Gastroesophageal sphincter (tissue), 3 donors: ENCODE data around the gene ADAM19.

Experiments
- EP300 ChIP-seq: sonication (generic); formaldehyde crosslinking; IDR thresholded peaks from one replicate; pipeline ENCODE4 v1.6.1; 2017; ENCODE audit warnings: antibody characterized with exemption, mild to moderate bottlenecking
- POLR2A ChIP-seq, 2 donors: fragments of 450-650 bp; IDR thresholded peaks; one replicate each; pipeline ENCODE4 v1.6.1; 2017; ENCODE audit warnings: antibody characterized with exemption in 2 of 2, mild to moderate bottlenecking in 2 of 2, moderate library complexity in 1 of 2
- TF ChIP-seq, protein P1 (sequence below), 4 experiments: fragments of 200-600 bp in 2 of 4; fragments of 450-650 bp in 2 of 4; sonication (generic) in 1 of 4; IDR thresholded peaks; one replicate each; pipeline ENCODE4 v1.5.1; 2017 to 2019; ENCODE audit warnings: antibody characterized with exemption in 4 of 4, mild to moderate bottlenecking in 2 of 4, moderate library complexity in 2 of 4

DNA sequence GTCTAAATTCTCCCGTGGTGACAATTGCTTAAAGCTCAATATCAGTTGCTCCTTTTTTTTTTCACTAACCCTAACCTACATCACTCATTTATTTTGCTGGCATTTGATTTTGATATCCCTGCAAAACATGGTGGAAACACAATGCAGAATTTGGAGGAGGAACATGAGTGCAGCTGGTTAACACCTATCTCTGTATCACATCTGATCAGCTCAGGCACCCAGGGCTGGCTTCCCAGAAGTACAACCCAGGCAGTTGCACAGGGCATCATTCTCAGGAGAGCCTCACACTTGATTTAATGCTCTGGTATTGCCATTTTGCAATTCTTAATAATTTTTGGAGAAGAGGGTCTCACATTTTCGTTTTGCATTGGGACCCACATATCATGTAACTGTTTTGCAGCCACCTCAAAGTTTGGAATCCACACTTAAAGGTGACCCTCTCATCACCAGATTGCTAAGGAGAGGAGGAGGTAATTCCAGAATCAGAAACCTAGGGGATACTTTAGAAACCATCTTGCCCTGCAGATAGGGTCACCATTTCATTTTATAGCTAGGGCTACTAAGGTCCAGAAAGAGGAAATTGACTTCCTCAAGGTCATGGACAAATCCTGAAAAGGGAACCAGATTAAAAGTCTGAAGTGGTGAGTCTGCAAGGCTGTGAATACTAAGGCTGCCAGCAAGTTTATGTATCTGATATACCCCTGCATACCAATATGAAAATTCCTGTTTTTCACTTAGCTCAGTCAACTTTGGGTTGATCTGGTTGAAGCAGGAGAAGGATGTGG, 19.3 kb upstream of the ADAM19 start:
- TF ChIP-seq EP300 (no peak), POLR2A (IDR thresholded peaks at IDR 0.05) (no peak)
- TF ChIP-seq, protein P1, sequence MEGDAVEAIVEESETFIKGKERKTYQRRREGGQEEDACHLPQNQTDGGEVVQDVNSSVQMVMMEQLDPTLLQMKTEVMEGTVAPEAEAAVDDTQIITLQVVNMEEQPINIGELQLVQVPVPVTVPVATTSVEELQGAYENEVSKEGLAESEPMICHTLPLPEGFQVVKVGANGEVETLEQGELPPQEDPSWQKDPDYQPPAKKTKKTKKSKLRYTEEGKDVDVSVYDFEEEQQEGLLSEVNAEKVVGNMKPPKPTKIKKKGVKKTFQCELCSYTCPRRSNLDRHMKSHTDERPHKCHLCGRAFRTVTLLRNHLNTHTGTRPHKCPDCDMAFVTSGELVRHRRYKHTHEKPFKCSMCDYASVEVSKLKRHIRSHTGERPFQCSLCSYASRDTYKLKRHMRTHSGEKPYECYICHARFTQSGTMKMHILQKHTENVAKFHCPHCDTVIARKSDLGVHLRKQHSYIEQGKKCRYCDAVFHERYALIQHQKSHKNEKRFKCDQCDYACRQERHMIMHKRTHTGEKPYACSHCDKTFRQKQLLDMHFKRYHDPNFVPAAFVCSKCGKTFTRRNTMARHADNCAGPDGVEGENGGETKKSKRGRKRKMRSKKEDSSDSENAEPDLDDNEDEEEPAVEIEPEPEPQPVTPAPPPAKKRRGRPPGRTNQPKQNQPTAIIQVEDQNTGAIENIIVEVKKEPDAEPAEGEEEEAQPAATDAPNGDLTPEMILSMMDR (IDR thresholded peaks at IDR 0.05), result no peak
